SK-N-SH treated with all-trans-retinoic acid at 6 μM for 48 hours (cell line): ENCODE results near the gene PEMT.
"Not testable (repeated sequence)": the region's sequence is repeated elsewhere in the genome, so short reads cannot be mapped to it uniquely, and the experiment has no call there.

Experiments used
- ATAC-seq: fragments of 200-7000 bp; cut with Tn5 transposase; 3 replicates; pipeline ENCODE4 v1.9.1; 2020; ENCODE audit warnings: mild to moderate bottlenecking, moderate library complexity
- ARNTL ChIP-seq: fragments of 450-650 bp; formaldehyde crosslinking; IDR thresholded peaks from 2 replicates; pipeline ENCODE4 v1.5.0; 2020; ENCODE audit warnings: low read depth, mild to moderate bottlenecking, moderate library complexity, borderline replicate concordance
- CSDC2 ChIP-seq: fragments of 250-450 bp; sonication (Bioruptor Pico); IDR thresholded peaks from 2 replicates; pipeline ENCODE4 v1.5.0; 2020; ENCODE audit warnings: mild to moderate bottlenecking, moderate library complexity
- GLIS3 ChIP-seq: fragments of 250-450 bp; sonication (Bioruptor Pico); IDR thresholded peaks from 2 replicates; pipeline ENCODE4 v1.5.0; 2020; ENCODE audit warnings: mild to moderate bottlenecking, moderate library complexity
- PPARA ChIP-seq: fragments of 250-450 bp; sonication (Bioruptor Pico); IDR thresholded peaks from 2 replicates; pipeline ENCODE4 v1.5.0; 2020; ENCODE audit warnings: mild to moderate bottlenecking, borderline replicate concordance
- SNAI2 ChIP-seq: fragments of 250-450 bp; sonication (Bioruptor Pico); IDR thresholded peaks from 2 replicates; pipeline ENCODE4 v1.5.0; 2020; ENCODE audit warnings: mild to moderate bottlenecking, moderate library complexity
- TCF4 ChIP-seq: fragments of 250-450 bp; sonication (Bioruptor Pico); IDR thresholded peaks from 2 replicates; pipeline ENCODE4 v1.8.0; 2021; ENCODE audit warnings: mild to moderate bottlenecking, moderate library complexity, borderline replicate concordance
- ZFP3 ChIP-seq: fragments of 250-450 bp; sonication (Bioruptor Pico); IDR thresholded peaks from 2 replicates; pipeline ENCODE4 v1.5.0; 2020; ENCODE audit warnings: mild to moderate bottlenecking, moderate library complexity
- ZFP30 ChIP-seq: fragments of 450-650 bp; formaldehyde crosslinking; IDR thresholded peaks from 2 replicates; pipeline ENCODE4 v1.5.0; 2022; ENCODE audit warnings: mild to moderate bottlenecking, moderate library complexity
- ZNF565 ChIP-seq: fragments of 450-650 bp; formaldehyde crosslinking; conservative IDR thresholded peaks from 2 replicates; pipeline ENCODE4 v1.5.0; 2020; ENCODE audit warnings: low read depth, mild to moderate bottlenecking, moderate library complexity
- ZNF70 ChIP-seq: fragments of 450-650 bp; formaldehyde crosslinking; IDR thresholded peaks from 2 replicates; pipeline ENCODE4 v1.5.0; 2020; ENCODE audit warnings: mild to moderate bottlenecking, moderate library complexity
- TF ChIP-seq, protein P1 (sequence below): fragments of 250-450 bp; sonication (Bioruptor Pico); IDR thresholded peaks from 2 replicates; pipeline ENCODE4 v1.5.0; 2020; ENCODE audit warnings: mild to moderate bottlenecking, moderate library complexity
- TF ChIP-seq, protein P2 (sequence below): fragments of 250-450 bp; sonication (Bioruptor Pico); IDR thresholded peaks from 2 replicates; pipeline ENCODE4 v1.8.0; 2020; ENCODE audit warnings: mild to moderate bottlenecking, moderate library complexity, borderline replicate concordance
- TF ChIP-seq, protein P3 (sequence below): fragments of 250-450 bp; sonication (Bioruptor Pico); IDR thresholded peaks from 2 replicates; pipeline ENCODE4 v1.5.1; 2020; ENCODE audit warnings: low read depth, mild to moderate bottlenecking, moderate library complexity
- TF ChIP-seq, protein P4 (sequence below): fragments of 250-450 bp; sonication (Bioruptor Pico); IDR thresholded peaks from 2 replicates; pipeline ENCODE4 v1.8.0; 2021; ENCODE audit warnings: low read depth, mild to moderate bottlenecking, moderate library complexity, borderline replicate concordance

PEMT gene

DNA sequence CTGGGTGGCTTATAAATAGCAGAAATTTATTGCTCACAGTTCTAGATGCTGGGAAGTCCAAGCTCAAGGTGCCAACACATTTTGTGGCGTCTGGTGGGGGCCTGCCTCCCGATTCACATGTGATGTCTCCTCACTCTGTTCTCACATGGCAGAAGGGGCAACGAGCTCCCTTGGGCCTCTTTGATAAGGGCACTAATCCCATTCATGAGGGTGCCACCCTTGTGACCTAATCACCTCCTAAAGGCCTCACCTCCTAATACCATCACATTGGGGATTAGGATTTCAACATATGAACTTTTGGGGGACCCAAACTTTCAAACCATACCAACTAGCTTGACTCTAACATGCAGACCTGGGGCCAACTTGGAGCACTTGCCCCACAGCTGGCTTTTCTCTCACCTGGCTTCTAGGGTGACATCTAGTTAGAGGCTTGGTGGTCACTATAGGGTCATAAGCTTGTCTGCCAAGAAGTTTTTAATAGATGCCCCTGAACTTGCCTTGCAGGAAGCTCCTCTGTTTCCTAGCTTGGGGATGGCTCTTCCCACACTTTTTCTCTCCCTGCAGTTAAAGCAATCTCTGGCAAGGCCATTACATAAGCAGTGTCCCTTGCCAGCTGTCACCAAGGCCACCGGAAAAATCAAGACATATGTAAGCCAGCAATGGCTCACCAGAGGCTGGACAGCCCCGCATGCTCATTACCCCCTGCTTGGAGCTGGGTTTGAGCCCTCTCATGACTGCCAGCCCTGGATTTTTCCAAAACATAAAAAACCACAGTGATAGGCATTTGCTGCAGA is 123.1 kb downstream of the PEMT start (continued):
- TF ChIP-seq, protein P1, sequence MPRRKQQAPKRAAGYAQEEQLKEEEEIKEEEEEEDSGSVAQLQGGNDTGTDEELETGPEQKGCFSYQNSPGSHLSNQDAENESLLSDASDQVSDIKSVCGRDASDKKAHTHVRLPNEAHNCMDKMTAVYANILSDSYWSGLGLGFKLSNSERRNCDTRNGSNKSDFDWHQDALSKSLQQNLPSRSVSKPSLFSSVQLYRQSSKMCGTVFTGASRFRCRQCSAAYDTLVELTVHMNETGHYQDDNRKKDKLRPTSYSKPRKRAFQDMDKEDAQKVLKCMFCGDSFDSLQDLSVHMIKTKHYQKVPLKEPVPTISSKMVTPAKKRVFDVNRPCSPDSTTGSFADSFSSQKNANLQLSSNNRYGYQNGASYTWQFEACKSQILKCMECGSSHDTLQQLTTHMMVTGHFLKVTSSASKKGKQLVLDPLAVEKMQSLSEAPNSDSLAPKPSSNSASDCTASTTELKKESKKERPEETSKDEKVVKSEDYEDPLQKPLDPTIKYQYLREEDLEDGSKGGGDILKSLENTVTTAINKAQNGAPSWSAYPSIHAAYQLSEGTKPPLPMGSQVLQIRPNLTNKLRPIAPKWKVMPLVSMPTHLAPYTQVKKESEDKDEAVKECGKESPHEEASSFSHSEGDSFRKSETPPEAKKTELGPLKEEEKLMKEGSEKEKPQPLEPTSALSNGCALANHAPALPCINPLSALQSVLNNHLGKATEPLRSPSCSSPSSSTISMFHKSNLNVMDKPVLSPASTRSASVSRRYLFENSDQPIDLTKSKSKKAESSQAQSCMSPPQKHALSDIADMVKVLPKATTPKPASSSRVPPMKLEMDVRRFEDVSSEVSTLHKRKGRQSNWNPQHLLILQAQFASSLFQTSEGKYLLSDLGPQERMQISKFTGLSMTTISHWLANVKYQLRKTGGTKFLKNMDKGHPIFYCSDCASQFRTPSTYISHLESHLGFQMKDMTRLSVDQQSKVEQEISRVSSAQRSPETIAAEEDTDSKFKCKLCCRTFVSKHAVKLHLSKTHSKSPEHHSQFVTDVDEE (CRISPR knock-in tag): no peak
- no peak for TF ChIP-seq PPARA (CRISPR knock-in tag)
- no peak for TF ChIP-seq SNAI2 (CRISPR knock-in tag)
- TF ChIP-seq, all 23 proteins: peak for 0

DNA sequence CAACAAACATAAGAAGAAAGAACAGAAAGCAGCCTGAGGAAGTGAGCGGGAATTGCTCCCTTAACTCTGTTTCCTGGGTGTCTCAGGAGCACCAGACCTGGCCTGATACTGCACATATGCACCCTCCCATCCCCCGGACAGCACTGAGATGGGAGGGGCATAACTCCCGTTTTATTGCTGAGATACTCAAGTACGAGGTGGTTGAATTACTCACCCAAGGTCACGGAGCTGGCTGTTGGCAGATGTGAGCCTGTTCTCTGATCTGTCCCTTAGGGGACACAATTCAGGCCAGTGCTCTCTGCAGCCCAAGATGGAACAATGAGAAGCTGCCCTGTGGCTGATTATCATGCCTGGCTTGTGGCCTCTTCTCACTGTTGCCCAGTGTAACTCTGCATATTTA is 123.8 kb downstream of the PEMT start:
- ATAC-seq: no peak
- no peak for TF ChIP-seq ZNF565 (CRISPR knock-in tag)
- no peak for TF ChIP-seq PPARA (CRISPR knock-in tag)
- no peak for TF ChIP-seq ARNTL
- no peak for TF ChIP-seq ZFP3 (CRISPR knock-in tag)

DNA sequence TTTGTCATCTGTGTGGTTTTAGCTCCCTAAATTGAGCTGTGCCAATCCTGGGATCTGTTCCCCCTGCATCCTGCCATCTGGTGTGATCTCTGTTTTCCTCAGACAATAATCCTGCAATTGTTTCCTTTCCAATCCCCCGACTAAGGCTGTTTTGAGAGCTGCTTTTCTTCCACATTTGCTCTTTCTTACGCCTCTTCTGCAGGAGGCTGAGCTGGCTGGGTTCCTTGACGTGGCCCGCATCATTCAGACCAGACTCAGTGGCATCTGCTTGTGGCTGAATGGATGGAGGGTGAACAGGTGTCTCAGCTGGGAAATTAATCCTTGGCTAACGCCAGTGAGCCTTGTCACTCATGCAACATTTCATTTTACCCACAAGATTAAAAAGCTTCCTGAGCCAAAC is 124.5 kb downstream of the PEMT start:
- ATAC-seq: no peak
- TF ChIP-seq, protein P2, sequence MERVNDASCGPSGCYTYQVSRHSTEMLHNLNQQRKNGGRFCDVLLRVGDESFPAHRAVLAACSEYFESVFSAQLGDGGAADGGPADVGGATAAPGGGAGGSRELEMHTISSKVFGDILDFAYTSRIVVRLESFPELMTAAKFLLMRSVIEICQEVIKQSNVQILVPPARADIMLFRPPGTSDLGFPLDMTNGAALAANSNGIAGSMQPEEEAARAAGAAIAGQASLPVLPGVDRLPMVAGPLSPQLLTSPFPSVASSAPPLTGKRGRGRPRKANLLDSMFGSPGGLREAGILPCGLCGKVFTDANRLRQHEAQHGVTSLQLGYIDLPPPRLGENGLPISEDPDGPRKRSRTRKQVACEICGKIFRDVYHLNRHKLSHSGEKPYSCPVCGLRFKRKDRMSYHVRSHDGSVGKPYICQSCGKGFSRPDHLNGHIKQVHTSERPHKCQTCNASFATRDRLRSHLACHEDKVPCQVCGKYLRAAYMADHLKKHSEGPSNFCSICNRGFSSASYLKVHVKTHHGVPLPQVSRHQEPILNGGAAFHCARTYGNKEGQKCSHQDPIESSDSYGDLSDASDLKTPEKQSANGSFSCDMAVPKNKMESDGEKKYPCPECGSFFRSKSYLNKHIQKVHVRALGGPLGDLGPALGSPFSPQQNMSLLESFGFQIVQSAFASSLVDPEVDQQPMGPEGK (CRISPR knock-in tag): no peak
- TF ChIP-seq TCF4 (CRISPR knock-in tag): no peak
- TF ChIP-seq, protein P3, sequence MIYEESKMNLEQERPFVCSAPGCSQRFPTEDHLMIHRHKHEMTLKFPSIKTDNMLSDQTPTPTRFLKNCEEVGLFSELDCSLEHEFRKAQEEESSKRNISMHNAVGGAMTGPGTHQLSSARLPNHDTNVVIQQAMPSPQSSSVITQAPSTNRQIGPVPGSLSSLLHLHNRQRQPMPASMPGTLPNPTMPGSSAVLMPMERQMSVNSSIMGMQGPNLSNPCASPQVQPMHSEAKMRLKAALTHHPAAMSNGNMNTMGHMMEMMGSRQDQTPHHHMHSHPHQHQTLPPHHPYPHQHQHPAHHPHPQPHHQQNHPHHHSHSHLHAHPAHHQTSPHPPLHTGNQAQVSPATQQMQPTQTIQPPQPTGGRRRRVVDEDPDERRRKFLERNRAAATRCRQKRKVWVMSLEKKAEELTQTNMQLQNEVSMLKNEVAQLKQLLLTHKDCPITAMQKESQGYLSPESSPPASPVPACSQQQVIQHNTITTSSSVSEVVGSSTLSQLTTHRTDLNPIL (CRISPR knock-in tag): no peak
- no peak for TF ChIP-seq ZFP30 (CRISPR knock-in tag)

DNA sequence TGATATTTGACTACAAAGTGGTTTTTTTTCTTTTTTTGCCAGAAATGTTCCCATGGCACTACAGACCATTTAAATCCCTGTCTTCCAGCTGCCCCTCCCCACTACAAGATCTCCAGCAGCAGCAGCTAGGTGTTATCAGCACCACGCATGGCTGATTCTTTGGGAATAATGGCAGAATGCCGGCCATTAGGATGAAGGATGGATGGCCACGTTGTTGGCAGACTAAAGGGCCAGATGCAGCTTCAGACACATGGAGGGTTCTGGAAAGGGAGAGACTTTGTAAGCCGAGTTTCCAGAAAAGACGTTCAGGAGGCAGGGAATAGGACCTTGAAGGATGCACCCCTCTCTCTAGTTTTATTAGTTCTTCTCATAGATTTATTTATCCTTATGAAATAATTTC is 125.0 kb downstream of the PEMT start:
- ATAC-seq: no peak
- TF ChIP-seq CSDC2 (CRISPR knock-in tag): no peak
- no peak for TF ChIP-seq GLIS3 (CRISPR knock-in tag)
- TF ChIP-seq, protein P4, sequence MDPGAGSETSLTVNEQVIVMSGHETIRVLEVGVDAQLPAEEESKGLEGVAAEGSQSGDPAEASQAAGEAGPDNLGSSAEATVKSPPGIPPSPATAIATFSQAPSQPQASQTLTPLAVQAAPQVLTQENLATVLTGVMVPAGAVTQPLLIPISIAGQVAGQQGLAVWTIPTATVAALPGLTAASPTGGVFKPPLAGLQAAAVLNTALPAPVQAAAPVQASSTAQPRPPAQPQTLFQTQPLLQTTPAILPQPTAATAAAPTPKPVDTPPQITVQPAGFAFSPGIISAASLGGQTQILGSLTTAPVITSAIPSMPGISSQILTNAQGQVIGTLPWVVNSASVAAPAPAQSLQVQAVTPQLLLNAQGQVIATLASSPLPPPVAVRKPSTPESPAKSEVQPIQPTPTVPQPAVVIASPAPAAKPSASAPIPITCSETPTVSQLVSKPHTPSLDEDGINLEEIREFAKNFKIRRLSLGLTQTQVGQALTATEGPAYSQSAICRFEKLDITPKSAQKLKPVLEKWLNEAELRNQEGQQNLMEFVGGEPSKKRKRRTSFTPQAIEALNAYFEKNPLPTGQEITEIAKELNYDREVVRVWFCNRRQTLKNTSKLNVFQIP (CRISPR knock-in tag): no peak
- no peak for TF ChIP-seq ARNTL
- TF ChIP-seq ZNF70 (CRISPR knock-in tag): no peak
- TF ChIP-seq, all 23 proteins: peak for 0

DNA sequence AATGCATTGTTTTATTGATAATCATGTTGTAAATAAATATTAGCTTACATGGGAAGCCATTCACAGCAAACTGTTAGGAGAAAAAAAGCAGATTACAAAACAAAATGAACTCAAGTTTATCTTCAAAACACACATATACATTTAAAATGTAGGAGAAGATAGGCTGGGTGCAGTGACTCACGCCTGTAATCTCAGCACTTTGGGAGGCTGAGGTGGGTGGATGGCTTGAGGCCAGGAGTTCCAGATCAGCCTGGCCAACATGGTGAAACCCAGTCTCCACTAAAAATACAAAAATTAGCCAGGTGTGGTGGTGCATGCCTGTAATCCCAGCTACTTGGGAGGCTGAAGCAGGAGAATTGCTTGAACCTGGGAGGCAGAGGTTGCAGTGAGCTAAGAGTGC is 125.6 kb downstream of the PEMT start:
- ATAC-seq: not testable (repeated sequence)

DNA sequence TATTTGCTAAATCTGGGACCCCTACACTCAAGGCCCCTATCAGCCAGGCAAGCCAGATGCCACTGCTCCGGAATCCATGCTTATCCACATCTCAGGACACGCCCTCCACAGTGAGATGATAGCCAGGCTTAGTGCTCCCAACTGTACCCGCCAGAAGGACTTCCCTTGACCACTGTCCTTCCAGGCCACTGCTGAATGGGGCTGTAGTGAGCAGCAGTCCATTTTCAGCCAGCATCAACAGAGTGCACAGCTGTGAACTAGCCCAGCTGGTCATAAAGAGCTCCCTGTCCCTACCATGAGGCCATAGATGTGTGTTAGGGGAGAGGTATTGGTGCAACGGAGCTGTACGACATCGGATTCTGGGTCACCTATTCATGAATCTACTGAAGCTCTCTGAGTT is 127.7 kb downstream of the PEMT start:
- no peak for ATAC-seq
- TF ChIP-seq, protein P1 (CRISPR knock-in tag): no peak
